ENCODE results near the gene CFAP410.

CFAP410 gene

DNA sequence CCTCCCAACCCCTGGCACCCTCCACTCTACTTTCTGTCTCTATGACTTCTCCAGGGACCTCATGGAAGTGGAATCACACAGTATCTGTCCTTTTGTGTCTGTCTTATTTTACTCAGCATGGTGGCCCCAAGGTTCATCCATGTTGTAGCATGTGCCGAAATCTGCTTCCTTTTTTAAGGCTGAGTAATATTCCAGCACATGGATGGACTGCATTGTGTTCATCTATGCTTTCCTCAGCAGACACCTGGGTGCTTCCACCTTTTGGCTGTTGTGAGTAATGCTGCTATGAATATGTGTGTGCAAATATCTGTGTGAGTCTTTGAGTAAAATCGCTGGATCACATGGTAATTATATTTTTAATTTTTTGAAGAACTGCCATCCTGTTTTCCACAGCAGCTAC is 40.9 kb downstream of the CFAP410 start:
- DNase-seq (ENCODE audit: low spot score): peak; percentile 17

DNA sequence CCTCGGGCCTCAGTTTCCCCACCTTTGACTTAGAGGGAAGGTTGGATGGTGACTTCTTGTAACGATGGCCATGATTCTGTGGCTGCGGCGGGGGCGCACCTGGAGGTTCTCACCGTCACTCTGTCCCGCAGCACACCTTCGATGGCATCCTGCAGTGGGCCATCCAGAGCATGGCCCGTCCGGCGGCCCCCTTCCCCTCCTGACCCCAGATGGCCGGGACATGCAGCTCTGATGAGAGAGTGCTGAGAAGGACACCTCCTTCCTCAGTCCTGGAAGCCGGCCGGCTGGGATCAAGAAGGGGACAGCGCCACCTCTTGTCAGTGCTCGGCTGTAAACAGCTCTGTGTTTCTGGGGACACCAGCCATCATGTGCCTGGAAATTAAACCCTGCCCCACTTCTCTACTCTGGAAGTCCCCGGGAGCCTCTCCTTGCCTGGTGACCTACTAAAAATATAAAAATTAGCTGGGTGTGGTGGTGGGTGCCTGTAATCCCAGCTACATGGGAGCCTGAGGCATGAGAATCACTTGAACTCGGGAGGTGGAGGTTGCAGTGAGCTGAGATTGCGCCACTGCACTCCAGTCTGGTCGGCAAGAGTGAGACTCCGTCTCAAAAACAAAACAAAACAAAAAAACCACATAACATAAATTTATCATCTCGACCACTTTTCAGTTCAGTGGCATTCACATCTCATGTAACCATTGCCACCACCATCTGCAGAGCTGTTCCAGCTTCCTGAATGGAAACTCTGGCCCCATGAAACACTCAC is 41.5 kb downstream of the CFAP410 start:
- peak; percentile 85 for DNase-seq (ENCODE audit: low spot score)

DNA sequence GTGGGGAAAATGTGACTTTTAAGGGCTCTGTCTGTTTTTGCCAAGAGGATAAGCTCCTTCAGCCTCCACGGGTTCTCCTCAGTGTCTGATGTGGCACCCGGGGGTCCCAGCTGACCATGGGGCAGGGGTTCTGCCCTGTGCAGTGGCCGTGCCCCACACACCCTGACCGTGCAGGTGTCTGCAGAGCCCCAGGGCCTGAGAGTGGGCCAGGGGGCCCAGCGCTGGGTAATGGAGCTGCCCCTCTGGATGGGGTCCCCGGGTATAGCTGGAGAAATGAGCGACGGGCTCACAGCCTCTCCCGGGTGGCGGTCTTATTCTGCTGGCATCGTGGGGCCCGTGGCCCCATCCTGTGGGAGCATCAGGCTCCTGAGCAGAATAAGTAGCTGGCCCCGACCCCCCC is 42.3 kb downstream of the CFAP410 start:
- no peak for DNase-seq (ENCODE audit: low spot score)

DNA sequence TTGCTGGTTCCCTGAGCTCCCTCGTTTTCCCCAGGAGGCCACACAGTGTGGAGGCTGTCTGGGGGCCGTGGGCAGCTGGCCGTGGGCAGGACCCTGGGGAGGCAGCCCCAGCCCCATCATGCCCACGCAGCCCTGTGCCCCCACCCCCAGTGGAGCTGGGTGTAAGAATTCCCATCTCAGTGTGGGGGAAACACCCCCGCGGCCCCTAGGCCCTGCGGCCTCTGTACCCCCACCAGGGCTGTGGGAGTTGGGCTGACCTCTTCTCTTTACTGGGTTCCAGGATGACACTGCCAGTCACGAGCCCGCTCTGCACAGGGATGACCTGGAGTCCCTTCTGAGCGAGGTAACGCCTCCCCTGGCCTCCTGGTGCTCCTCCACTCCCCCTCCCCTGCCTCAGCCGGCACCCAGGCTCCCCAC is 43.1 kb downstream of the CFAP410 start:
- DNase-seq (ENCODE audit: low spot score): no peak

DNA sequence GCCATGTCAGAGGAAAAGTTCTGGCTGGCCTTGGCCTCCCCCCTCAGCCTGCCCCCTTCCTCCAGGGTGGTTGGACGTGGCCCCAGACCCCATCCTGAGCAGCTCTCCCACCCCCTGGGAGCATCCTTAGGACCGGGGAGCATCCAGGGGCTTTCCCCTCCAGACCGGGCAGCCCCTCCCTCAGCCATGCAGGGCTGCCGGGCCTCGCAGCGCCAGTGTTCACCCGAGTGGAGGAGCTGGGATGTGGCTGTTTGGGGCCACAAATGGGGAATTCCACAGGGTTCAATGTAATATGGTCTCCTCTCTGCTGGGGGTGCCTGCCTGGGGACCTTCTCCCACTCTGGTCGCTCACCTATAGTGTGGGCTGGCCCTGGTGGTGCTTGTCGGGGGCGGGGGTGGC is 43.5 kb downstream of the CFAP410 start:
- DNase-seq (ENCODE audit: low spot score): no peak

DNA sequence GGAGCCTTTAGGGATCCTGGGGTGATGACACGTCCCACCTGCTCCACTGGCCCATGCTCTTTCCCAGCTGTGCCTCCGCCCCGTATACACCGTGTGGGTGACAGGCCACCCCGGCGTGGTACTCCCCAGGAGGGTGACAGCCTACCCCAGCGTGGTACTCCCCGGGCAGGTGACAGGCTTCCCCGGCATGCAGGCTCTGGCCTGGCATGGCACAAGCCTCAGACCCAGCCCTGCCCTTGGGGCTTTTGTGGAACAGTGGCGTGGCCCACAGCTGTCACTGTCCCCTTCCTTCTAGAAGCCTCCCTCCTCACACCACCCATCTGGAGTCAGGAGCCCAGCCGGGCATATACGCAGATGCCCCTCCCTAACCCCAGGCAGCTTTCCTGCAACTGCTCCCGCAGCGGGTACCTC is 44.0 kb downstream of the CFAP410 start:
- no peak for DNase-seq (ENCODE audit: low spot score)

DNA sequence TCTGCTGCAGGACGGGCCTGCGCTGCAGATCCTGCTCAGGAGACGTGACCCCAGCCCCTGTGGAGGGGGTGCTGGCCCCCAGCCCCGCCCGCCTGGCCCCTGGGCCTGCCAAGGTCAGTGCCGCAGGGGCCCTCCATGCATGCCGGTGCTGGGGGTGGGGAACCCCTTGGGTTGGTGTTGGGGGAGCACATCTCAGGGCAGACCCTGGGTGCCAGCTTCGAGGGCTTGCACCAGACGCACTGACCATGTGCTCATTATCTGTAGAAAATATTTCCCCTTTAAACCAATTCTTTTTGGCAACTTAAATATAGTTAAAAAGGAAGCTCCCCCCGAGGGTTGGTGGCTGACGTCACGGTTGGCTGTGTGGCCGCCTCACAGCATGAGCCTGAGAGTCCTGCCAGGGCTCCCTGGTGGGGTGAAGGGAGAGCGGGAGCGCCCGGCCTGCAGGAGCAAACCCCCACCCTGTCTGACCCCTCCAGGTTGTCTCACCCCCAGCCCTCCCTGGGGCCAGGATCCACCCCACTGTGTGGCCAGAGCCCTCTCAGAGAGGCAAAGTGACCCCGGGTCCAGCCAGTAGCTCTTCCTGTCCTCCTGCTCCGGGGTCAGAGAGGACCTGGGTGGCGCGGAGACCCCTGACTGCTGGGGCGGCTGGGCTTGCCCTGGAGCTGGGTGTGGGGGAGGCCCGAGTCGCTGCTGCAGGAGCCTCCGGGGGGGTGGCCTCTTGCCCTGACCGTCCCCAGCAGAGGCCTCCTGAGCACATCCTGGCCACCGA is 44.6 kb downstream of the CFAP410 start:
- DNase-seq (ENCODE audit: low spot score): no peak

DNA sequence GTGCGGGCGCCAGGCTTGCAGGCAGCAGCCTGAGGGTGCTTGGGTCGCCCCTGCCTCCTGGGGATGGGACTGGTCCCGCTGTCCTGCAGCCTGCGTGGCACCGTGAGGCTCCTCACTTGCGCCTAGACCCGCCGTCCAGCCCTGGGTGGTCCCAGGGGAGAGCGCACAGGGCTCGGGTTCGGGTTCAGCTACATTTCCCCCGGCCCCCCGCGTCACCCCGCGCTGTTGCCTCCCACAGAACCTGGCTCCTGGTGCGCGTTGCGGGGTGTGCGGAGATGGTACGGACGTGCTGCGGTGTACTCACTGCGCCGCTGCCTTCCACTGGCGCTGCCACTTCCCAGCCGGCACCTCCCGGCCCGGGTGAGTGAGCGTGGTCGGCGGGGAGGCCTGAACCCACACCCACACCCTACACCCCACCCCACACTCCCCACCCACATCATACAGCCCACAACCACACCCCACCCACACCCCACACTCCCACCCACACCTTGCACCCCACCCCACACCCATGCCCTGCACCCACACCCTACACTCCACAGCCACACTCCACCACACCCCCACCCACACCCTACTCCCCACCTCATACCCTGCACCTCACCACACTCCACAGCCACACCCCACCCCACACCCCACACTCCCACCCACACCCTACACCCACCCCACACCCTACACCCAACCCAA is 45.5 kb downstream of the CFAP410 start:
- no peak for DNase-seq (ENCODE audit: low spot score)

DNA sequence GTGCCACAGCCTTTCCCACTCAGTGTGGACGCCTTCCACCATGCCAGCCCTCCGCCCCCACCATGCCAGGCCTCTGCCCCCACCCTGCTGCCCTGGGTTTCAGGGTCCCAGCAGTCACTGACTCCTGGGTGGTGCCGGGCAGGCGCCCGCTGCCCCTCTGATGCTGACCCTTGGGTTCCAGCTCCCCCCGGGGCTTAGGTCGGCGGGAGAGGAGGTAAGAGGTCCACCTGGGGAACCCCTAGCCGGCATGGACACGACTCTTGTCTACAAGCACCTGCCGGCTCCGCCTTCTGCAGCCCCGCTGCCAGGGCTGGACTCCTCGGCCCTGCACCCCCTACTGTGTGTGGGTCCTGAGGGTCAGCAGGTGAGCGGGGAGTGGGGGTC is 46.4 kb downstream of the CFAP410 start:
- DNase-seq (ENCODE audit: low spot score): no peak

DNA sequence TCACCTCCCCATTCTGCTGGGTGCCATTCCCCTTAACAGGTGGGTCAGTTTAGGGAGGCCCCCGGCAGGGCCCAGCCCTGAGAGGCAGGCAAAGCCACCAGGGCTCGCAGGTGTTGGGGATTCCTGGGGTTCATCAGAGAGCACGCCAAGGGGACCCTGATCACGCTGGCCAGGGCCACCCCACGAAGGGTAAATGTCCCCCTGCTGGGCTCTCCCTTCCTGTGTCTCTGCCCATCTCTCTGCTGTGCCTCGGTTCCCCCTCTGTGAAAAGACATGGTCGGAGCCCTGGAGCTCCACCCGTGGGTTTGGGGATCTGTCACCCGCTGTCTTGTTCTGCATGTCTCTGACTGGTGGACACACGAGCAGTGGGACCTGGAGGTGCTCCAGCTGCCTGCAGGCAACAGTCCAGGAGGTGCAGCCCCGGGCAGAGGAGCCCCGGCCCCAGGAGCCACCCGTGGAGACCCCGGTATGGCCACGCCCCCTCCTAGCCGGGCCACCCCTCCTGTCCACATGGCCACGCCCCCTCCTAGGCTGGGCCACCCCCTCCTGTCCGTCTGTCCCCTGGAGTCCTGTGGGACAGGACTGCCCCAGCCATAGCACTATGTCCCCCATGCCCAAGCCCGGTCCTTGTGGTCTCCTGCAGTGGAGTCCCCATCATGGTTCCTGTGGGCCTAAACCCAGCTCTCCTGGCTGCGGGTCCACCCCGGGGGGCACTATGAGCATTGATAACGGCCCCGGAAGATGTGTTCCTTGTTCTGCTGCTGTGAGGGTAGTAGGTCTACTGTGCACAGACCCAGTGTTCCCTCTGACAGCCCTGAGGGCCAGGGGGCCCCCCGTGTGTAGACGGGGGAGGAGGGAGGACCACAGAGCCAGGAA is 47.0 kb downstream of the CFAP410 start:
- DNase-seq (ENCODE audit: low spot score): no peak

DNA sequence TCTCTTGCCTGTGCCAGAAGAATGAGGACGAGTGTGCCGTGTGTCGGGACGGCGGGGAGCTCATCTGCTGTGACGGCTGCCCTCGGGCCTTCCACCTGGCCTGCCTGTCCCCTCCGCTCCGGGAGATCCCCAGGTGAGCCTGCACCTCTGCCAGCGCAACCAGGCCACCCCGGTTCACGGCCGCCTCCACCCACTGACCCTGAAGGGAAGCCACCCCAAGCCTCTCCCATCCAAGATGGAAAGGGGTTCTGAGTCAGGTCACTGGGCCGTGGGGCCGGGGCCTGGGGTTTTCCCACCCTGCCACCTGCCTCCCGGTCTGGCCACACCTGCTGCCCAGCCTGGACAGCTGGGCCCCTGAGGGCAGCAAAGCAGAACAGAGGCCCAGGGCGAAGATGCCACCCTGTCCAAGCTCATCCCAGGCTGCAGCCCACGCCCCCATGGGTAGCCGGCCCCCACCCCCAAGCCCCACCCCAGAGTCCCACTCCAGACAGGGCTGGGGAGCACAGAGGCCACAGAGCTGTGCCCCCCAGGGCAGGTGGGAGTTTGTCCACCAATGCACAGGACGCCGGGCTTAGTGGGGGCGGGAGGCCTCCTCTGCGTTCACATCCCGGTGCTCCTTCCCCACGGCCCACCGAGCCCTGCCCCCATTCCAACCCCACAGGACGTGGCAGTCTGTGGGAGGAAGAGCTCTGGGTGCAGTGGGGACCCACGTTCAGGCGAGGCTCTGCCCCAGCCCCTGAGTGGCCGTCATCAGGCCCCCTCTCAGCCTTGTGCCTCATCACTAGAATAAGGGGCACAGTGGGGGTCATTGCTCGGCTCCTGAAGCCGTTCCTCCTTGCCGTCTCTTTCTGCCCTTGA is 47.9 kb downstream of the CFAP410 start:
- DNase-seq (ENCODE audit: low spot score): no peak

DNA sequence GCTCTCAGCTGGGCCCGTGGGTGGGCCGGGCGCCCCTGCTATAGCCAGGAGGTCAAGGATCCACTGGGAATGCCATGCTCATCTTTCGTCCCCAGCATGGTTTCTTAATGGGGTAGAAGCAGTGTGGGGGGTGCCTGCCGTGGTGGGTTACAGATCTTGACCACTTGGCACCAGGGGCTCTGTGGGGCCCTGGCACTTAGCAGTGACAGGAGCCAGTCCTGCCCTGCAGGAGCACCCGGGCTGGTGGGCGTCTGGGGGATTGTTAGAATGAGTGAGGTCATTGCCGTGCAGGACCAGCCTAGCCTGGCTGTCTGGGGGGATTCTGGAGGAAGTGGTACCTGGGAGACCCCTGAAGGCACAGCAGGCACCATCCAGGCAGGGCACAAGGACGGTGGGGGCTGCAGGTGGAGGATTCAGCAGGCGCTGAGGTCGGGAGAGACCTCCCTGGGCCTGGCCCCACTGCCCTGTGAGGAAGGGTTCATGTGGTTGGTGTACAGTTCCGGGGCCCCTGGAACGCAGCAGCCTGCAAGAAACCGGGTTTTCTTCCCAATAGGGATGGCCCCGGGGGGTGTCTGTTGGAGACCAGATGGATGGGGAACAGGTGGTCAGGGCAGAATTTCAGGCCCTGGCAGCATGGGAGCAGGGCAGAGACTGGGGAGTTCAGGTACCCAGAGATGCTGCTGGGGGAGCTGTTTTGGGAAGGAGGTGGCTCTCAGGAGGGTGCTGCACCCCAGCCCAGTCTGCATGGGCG is 48.7 kb downstream of the CFAP410 start:
- no peak for DNase-seq (ENCODE audit: low spot score)

DNA sequence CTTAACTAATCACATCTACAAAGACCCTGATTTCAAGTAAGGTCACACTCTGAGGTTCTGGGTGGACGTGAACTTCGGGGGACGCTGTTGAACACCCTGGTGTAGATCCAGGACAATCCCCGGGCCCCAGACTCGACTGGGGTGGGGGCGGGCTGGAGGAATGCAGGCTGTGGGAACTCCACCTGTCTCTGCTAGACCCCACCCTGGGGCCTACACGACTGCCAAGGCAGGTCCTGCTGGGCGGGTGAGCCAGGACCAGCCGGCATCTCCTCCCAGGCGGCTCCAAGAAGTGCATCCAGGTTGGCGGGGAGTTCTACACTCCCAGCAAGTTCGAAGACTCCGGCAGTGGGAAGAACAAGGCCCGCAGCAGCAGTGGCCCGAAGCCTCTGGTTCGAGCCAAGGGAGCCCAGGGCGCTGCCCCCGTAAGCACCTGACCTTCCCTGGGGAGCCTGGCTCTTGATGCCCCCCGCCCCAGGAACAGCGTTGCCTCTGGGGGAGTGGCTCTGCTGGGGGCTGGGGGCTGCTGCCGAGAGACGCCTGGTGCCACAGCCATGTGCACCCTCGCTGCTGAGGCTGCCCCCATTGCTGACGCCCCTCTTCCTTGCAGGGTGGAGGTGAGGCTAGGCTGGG is 49.7 kb downstream of the CFAP410 start:
- DNase-seq (ENCODE audit: low spot score): no peak

DNA sequence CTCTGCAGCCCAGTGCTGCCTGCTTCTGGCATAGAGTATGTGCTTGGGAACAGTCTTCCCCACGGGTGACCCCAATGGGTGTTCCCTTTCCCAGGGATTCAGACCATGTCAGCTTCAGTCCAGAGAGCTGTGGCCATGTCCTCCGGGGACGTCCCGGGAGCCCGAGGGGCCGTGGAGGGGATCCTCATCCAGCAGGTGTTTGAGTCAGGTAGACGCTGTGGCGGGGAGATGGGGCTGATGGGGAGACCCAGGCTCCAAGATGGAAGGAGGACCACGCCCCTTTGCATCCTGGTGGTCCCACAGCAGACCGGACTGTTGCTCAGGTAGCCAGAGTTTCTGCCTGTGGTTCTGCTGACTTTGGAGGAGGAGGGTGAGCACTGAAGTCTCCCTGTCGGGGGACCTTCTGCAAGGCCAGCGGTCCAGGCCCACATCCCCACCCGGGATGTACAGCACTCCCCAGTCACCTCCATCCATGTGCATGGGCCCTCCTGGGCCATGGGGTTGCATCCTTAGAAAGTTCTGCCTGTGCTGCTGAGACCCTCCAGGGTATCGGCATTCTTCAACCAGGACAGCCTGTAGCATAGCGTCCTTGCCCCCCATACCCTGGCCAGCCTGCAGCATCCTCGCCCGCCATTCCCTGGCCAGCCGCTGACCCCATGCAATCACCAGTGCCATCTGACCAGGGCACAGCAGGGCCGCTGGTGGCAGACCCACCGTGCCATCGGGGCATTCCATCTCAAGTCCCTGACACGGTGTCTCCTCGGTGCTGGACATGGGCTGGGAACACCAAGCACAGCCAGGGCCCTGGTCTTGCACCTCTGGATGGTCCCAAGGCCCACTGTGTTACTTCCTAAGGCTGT is 50.7 kb downstream of the CFAP410 start:
- DNase-seq (ENCODE audit: low spot score): no peak

DNA sequence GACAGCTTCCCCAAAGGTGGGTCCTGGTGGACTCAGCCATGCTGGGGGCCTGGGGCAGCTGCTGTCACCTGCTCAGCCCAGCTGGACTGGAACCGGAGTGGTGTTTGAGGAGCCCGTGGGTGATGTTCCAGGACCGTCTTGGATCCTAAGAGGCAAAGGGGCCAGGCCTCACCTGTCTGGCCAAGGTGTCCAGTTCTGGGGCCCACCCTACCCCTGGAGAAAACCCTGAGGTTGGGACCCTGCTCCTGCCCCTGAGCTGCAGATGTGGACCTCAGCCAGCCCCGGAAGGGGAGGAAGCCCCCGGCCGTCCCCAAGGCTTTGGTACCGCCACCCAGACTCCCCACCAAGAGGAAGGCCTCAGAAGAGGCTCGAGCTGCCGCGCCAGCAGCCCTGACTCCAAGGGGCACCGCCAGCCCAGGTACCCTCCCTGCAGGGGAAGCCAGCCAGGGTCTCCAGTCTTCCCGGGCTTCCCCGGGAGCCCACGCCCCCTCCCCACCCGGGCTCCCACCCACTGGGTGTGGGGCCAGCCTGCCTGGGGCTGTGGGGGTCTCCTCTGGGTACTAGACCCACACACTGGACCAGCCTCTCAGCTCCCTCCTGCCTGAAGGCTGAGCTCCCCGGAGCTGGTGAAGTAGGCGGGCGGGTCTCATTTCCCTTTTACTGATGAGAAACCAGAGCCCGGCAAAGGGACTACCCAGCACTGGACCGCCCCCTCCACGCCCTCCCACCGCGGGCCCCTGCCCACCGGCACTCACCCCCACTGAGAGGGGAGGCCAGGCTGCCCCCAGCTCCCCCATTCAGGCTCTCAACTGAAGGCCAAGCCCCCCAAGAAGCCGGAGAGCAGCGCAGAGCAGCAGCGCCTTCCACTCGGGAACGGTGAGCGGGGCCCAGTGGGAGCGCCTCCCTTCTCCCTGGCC is 52.2 kb downstream of the CFAP410 start:
- no peak for DNase-seq (ENCODE audit: low spot score)

DNA sequence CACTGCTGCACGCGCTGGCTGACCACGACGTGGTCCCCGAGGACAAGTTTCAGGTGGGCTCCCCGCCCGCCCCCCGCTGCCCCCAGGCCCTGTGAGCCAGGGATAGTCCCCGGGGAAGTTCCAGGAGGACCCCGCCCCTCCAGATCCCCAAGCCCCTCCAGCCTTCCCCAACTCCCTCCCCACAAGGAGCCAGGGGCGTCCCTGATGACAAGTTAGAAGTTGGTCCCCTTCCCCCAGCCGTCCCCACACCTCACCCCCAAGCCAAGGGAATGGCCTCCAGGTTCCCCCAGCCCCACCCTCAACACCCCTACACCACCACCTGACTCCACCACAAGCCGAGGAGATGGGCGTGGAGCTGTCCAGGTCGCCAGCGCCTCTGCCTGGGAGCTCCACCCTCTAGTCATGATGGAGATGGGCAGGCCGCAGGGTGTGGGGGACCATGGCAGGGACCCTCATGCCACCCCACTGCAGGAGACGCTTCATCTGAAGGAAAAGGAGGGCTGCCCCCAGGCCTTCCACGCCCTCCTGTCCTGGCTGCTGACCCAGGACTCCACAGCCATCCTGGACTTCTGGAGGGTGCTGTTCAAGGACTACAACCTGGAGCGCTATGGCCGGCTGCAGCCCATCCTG is 53.0 kb downstream of the CFAP410 start:
- DNase-seq (ENCODE audit: low spot score): no peak

Data from kidney tubule cell (primary cell).